CD4-positive, alpha-beta T cell treated with Interferon gamma for 1 hour (primary cell): ENCODE data around the gene DYNC1H1.

ENCODE experiments used
- DNase-seq: peaks from one replicate; pipeline ENCODE4 v3.0.0-alpha.2; 2020

DYNC1H1 gene

DNA sequence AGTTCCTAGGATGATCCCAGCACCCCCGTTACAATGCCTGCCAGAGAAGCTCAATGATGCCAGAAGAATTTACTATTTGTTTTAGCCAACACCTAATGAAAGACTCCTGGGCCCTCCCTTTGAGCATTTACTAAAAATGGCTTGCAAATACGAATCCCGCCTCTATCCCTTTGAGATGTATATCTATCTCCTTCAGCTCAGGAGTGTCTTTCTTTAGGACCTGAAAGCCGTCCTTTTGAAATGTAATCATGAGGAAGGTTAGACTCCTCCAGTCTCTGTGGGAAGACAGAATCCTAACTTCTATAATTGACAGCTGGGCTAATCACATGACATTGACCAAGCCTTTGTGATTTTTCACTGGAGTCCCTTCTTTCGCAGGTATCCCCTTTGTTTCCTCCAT is 19.2 kb upstream of the DYNC1H1 start:
- no peak for DNase-seq

DNA sequence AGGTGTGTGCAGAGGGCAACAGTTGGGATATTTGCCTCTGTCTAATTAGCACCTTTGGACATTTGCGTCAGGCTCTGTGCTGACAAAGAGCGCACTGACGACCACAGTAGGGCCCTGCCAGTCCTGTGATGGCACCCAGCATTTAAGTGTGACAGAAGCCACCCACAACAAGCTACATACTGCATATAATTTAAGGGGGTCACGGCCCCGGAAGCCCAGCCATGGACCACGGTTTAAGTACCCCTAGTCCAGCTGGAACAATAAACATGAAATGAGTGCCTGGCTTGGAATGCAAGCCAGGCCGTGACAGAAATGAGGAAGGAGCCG is 16.8 kb upstream of the DYNC1H1 start:
- peak; percentile 32 for DNase-seq

DNA sequence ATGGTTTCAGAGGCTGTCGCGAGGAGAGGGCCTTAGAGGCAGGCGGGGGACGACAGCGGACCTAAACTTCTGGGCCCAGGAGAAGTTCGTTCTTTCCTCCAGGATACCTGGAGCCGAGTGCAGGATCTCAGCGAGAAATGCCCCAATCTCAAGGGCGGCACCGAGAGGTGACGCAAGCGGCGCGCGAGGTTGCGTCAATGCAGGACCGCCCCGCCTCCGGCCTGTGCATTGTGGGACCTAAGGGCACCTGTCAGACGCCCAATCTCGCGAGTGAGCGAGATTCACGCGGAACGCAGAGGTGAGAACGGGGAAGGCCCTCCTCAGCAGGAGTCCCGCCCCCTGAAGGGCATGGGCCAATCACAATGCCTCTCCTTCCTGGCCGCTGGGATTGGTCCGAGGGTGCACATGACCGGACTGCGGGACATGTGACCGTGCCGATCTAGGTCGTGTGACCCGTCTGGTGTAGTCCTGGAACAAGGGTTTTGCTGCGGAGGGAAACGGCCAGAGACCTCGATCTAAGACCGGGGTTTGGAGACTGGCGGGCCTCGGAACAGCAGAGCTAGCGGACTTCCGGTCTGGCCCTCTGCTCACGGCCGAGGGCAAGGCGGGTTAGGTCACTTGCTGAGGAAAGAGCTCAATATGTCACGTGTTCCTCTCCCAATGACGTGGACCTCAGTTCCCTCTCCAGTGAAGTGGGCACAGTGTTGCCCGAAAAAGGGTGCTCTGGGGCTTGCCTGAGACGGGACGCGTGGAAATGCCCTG is 16.3 kb upstream of the DYNC1H1 start:
- DNase-seq = peak; percentile 100

DNA sequence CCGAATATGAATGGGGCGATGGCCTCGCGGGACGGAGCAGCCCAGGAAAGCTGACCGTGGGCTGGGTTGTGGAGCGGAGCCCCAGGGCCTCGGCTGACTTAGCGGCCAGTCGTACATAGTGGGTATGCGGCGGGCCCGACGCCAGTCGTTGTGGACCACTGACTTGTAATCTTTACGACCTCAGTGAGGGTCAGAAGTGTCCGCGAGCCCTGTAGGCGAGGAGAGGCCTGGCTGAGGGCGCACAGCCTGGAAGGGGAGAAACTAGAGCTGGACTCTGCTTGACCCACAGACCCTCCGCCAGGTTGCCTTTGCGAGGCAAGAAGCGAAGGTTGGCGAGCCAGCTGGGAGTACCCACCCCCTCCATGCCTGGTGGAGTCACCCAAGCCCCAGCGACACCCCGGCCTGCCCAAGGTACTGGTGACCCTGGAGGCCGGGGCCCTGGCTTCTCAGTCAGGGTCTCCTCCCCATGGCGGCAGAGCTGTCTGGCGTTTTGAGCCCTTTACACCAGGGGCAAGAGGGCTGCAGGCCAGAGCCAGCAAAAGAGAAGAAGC is 15.6 kb upstream of the DYNC1H1 start:
- DNase-seq = no peak

DNA sequence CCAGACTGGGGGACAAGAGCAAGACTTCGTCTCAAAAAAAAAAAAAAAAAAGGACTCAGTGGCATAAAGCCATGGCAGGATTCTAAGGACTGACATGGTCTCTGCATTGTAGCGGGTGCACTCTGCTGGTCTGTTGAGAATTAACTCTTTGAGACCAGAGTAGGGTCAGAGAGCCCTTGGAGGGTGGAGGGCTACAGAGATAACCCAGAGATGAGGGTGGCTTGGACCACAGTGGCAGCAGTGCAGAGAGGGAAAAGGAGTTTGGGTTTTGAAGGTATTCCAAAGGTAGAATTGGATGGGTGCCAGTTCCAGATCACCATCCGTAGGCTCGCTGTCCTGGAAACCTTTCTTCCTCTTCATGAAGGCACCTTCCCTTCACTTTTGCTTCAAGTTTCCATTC is 14.3 kb upstream of the DYNC1H1 start:
- no peak for DNase-seq

DNA sequence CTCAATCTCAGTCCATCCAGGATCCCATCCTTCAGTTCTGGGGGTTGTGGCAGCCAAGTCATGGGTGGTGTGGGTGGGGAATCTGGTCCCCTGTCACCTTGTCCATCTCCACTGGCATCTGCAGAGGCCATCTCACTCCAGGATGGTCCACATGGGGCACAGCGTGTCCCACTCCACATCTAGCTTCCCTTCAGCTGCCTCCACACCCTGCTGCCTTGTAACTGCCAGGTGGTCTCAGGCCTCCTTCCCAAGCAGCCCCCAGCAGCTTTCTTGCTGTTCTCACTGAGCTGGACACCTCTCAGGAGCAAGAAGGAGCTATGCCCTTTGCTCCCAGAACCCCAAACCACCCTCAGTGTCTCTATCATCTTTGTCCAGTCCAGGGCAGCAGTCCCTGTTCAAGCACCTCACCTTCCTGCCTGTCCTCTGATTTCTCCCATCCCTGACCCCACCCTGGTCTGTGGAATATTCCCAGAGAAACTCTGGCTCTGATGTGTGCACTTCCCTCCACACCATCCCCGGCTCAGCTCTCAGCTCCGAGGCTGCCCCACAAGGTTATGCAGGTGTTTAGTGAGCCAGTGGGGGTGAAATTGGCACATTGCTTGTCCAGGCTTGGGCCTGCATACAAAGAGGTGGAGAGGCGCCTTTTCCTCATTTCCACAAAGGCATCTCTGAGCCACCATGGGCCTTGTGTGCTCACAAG is 13.7 kb upstream of the DYNC1H1 start:
- no peak for DNase-seq

DNA sequence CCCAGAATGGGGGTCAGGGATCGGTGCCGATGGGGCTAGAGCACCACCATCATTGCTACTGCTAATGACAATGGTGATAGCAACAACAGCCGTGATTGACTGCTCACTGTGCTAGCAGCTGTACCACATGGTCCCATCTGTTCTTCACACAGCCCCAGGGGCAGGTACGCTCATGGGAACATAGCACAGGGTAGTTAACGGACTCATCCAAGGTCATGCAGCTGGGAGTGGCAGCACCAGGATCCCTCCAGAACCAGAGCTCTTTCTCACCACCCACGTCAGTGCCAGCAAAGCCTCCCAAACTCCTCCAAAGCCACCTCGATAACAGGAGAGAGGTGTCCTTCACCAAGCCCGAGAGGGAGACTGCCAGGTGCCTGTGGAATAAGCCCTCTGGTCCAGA is 11.2 kb upstream of the DYNC1H1 start:
- no peak for DNase-seq

DNA sequence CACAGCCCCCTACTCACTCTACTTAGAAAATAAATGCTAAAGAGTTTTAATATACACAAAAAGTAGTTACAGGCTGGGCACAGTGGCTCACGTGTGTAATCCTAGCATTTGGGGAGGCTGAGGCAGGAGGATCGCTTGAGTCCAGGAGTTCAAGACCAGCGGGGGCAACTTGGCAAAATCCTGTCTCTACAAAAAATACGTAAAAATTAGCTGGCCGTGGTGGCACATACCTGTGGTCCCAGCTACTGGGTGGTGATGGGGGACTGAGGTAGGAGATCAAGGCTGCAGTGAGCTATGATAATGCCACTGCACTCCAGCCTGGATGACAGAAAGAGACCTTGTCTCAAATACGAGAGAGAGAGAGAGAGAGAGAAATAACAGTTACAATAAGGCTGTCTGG is 9.9 kb upstream of the DYNC1H1 start:
- DNase-seq = no peak

DNA sequence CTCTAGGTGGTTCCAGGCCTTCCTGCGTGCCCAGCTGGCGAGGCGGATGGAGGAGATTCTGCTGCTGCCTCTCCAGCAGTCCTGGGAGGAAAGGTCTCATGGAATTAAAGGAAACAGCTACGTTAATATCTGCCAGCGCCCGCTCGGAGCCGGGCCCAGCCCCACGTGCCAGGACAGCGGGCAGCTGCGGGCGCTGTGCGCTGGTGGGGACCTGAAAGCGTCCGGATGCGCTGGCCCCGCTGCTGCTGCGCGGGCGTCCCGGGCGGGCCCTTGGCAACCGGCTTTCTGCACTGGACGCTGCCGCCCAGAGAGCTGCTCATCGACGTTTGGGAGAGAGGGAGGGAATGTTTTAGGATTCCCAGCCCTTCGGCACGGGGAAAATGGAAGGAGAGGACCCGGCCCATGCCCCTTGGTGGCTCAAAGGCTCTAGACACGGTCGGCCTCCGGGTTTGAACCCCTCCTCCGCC is 8.6 kb upstream of the DYNC1H1 start:
- DNase-seq = no peak

DNA sequence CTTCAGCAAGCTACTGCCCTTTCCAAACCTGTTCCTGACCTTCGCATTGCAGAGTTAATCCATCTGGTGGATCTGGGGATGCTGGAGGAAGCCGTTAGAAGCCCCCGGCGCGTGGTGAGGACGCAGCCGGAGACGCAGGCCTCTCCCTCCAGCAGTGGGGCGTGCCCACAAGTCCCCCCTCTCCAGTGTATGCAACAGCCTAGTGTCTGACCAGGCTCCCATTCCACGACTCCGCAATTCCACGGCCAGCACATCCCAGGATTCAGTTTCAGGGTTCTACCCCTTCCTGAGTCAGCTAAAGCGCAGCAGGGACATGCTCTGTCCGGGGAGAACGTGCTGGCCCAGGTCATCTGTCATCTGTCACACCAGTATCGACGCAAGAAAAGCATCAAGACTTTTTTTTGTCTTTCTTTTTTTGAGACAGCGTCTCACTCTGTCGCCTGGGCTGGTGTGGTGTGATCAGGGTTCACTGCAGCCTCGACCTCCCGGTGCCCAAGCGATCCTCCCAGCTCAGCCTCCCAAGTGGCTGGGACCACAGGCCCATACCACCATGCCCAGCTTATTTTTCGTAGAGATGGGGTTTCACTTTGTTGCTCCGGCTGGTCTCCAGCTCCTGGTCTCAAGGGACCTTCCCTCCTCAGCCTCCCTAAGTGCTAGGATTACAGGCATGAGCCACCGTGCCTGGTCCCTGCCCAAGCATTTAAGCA is 8.0 kb upstream of the DYNC1H1 start:
- DNase-seq = no peak

DNA sequence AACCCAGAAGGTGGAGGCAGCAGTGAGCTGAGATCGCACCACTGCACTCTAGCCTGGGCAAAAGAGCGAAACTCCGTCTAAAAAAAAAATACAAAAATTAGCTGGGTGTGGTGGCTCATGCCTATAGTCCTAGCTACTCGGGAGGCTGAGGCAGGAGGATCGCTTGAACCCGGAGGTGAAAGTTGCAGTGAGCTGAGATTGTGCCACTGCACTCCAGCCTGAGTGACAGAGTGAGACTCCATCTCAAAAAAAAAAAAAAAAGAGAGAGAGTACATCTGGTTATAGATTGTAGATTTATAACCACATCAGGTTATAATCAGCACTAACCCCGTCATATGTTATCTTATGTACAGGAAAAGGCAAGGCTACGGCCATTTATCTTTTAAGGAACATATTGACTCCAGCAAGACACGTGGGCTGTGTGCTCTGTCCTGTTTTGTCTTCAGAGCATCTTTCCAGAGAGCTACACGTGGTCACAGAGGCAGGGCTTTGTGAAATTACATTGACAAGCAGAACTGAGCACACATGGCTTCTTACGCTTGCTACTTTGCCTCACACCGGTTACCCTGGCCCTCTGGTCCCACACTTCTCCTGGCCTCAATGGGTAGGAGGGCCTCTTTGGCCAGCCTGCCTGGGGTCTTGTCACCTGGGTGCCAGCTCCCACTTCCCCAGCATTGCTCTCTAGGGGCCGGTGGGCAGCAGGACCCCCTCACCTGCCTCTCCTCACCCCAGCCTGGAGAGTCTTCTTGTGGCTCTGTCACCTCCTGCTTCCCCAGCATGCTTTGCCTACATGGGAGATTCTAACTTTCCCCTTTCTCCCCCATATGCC is 6.8 kb upstream of the DYNC1H1 start:
- DNase-seq = no peak

DNA sequence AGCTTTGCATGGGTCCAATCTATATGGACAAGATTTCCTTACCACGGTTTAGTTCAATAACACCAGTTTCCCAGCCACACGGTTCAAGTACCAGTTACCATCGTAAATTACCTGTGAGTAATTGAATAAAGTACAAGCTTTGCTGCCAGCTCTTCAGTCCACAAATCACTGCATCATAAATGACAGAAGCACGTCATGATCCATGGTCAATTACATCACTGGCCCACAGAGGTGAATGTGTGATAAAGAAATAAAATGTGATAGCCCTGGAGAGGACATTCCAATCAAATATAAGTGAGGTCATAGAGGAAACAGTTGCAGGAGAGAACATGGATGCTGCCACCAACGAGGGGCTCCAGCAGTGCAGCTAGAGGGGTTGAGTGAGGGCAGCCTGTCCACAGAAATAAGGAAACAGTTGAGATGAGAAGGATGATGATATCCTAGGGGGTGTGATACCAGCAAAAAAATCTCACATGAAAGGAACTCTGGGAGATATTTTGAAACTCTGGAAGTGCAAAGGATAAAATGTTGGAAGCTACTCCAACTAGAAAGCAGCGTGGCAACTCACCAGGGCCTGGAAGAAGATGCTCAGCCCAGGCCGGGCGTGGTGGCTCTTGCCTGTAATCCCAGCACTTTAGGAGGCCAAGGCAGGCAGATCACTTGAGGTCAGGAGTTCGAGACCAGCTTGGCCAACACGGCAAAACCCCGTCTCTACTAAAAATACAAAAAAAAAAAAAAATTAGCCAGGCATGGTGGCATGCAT is 5.8 kb upstream of the DYNC1H1 start:
- DNase-seq = no peak

DNA sequence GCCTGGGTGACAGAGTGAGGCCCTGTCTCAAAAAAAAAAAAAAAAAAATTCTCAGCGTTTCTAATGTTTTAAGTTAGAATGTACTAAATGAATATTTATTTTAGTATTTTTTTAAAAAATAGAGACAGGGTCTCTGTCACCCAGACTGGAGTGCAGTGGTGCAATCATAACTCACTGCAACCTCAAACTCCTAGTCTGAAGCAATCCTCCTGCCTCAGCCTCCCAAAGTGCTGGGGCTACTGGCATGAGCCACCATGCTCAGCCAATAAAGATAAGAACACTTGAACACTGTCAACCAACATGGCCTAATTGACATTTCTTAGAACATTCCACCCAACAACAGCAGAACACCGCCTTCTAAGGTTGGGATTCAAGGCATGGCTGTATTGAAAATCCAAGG is 5.1 kb upstream of the DYNC1H1 start:
- DNase-seq = no peak

DNA sequence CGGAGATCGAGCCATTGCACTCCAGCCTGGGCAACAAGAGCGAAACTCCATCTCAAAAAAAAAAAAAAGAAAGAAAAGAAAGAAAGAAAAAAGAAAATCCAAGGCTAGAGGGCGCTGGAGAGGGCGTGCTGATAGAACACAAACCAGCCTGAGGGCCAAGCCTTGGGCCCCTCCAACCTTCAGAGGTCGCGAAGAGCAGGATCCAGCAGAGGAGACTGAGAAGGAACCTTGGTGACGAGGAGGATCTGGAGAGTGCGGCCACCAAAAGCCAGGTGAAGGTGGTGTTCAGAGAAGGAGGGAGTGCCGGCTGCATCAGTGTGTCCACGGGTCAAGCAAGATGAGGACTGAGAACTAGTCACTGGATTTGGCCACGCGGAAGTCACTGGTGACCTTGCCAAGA is 4.1 kb upstream of the DYNC1H1 start:
- DNase-seq = no peak

DNA sequence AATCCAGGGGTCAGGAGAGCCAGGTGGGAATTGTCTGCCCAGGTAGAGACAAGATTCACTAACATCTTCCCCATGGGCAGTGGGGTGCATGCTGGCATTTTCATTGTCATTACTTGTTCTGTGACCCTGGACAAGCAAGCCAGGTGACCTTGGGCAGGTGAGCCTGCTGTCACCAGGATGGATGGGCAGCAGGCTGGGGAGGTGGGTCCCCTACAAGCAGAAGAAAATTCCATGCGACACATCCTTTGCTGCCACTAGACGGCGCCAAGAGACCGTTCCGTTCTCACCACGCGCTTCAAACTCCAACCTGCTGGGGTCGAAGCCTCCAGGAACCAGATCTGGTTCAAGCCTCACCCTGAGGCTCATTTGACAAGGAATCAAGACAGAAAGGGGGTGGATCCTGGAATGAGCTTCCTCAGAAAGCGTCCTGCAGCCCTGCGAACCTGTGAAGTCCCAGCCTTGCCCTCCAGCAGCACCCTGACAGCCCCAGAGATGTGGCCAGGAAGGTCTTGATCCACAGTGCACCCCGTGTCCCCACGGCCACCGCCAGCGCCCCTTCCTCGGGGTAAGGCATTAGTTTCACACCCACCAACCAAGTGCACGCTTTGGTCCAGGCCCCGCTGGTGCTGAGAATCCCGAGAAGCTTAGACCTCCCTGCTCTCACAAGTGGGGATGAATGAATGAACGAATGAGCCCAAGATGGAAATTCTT is 3.2 kb upstream of the DYNC1H1 start:
- DNase-seq = peak; percentile 79

DNA sequence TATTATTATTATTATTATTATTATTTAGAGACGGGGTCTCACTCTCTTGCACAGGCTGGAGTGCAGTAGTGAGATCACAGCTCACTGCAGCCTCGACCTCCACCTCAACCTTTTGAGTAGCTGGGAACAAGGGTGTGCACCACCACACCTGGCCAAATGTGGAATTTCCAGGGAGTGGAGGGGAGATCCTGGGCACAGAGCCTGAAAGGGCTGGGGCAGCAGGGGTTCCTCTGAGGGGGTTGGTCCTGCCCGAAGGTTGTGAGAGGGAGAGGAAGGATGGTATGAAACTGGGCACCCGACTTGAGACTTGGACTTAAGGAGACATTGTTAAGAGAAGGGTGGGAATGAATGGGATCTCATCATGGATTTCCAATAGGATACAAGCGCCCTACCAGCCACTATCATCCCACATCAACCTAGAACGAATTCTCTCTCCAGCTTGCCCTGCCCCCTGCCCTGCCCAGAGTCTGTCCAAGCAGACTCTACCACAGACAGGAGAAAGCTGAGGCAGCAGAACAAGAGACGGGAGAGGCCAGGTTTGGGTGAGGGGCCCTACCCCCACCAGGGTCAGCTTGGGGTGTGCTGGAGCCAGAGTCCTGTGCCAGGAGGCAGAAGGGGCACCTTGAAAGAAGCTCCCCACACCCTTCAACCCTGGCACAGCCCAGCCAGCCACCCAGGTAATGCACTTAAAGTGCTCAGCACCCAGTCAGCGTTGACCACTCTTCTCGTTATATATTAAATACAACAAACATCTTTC is 2.4 kb upstream of the DYNC1H1 start:
- no peak for DNase-seq

DNA sequence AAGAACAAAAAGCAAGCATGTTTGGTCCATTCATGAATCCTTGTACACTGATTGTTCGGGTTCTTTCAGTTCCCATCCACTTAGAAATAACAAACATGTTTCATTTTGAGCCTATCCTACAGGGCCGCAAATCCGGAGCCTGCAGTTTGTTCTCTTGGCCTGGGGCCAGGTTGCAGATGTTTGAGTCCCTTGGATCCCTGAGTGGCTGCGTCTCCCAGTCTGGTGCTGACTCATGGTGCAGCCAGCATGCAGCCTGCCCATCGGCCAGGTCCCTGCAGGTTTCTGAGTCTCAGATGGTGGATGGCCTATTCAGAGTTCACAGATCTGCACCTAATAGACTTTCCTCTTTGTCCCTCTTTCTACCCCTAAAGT is 1.9 kb upstream of the DYNC1H1 start:
- DNase-seq = no peak

DNA sequence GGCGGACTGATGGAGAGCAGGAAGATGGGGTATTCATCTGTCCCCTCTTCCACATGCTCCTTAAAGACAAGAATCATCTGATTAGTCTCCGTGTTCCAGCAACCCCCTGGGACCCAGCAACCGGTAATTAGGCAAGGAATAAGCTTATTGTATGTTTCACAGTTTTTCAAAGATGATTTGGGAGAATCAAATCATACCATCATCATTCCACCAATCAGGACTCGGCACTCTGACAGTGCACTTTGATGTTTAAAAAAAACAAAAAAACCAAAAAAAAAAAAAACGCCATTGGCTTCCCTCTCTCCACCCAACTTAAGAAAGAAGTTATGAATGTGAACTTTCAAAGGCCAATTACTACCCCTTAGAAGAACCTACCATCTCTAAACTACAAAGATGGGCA is 1.3 kb upstream of the DYNC1H1 start:
- DNase-seq = no peak

DNA sequence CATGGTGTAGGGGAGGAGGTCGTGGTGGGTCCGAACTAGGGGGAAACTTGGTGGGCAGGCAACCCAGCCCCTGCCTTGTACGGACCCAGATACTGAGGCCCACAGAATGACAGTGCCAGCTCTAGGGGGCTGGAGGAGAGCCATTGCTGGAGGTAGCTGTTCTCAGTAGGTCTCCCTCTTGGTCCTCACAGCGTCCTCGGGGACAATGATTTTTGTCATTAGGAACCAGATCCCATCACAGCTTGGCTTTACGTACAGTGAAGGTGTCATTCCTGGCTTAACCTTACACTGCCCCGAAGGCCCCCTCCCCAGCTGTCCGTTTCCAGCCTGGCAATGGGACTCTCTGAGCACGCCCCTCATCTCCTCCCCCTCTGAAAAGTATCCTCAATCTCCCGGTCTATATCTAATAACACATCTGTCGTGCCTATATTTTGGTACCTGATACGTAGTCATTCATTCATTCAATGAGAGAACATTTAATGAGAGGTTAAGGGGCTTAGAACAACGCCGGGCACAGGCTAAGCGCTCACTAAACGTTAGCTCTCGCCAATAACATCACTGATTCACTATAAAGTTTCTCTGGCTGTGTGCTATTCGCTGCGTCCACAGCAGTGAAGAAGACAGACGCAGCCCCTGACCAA is 597 bp upstream of the DYNC1H1 start:
- DNase-seq = no peak

DNA sequence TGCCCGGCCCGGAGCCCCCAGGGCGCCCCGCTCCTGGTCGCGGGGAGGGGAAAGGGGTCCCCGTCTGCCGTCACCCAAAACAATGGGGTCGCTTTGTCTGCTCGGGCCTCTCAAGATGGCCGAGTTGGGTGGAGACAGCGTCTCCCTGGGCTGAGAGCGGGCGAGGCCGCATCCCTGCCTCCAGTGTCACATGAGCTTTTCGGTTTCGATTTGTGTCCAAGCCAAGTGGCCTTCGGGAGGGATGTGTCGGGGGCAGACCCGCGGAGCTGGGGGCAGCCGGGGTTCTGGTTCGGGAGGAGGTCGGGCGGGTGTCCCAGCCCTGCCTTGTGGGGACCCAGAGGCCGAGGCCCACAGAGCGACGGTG is 790 bp downstream of the DYNC1H1 start:
- peak; percentile 64 for DNase-seq
